Endothelial cell of umbilical vein (primary cell): ENCODE results near the gene ABCA10. TPM values are rescaled to one million over a fixed set of nuclear protein-coding genes. Genes with fewer than 3 reads are reported as not detected.

Experiments
- BruUV-seq: library from RNA; stranded (reverse); fragments of 400-500 nt; replicated peaks from 2 replicates; lab custom pipeline; 2021; lab: Mats Ljungman, UMichigan
- CTCF ChIA-PET: fragments of 300-600, 350-600 bp; sonication (Branson Sonifier 250); formaldehyde crosslinking; loops from one replicate; lab custom pipeline; 2021; ENCODE audit warnings: antibody characterized with exemption, inconsistent platforms; lab: Charles Lee
- POLR2A ChIA-PET: fragments of 300-600, 350-600 bp; sonication (Branson Sonifier 250); formaldehyde crosslinking; loops from one replicate; lab custom pipeline; 2021; ENCODE audit warnings: antibody characterized with exemption, inconsistent platforms; lab: Charles Lee
- DNase-seq: peaks from one replicate; pipeline ENCODE4 v3.0.0-alpha.2; 2011; ENCODE audit warnings: low read depth, low spot score
- FAIRE-seq: peaks from 2 replicates; lab custom pipeline; 2011; peaks lifted over from hg19 to GRCh38; lab: Jason Lieb, UNC
- H2AFZ ChIP-seq: 2 replicates; pipeline ENCODE4 v1.6.0; 2012; ENCODE audit warnings: low read depth, low read length, control low read depth, inconsistent platforms
- H3K27ac ChIP-seq: 2 replicates; pipeline ENCODE4 v1.5.1; 2011; ENCODE audit warnings: low read depth, mild to moderate bottlenecking, control low read depth, low read length, moderate library complexity; ENCODE audit not compliant: insufficient read depth
- H3K27me3 ChIP-seq, 2 experiments: 2 replicates each; pipeline versions ENCODE4 v1.6.0 to v1.6.1; 2011; ENCODE audit warnings: low read length in 2 of 2, mixed read lengths in 1 of 2; ENCODE audit not compliant: control insufficient read depth in 2 of 2, insufficient read depth in 2 of 2
- H3K36me3 ChIP-seq, 2 experiments: 2 replicates in 1 of 2; 3 replicates in 1 of 2; pipeline ENCODE4 v1.5.1; 2011; ENCODE audit warnings: low read length in 2 of 2, mild to moderate bottlenecking in 1 of 2, moderate library complexity in 1 of 2; ENCODE audit not compliant: control insufficient read depth in 2 of 2, insufficient read depth in 2 of 2; ENCODE audit errors: extremely low read depth in 1 of 2
- H3K4me1 ChIP-seq: 3 replicates; pipeline ENCODE4 v1.5.1; 2011; ENCODE audit warnings: mild to moderate bottlenecking, low read length; ENCODE audit not compliant: control insufficient read depth, insufficient read depth; ENCODE audit errors: extremely low read depth
- H3K4me2 ChIP-seq: 2 replicates; pipeline ENCODE4 v1.6.1; 2011; ENCODE audit warnings: low read length, control low read depth, mixed read lengths; ENCODE audit not compliant: insufficient read depth
- H3K4me3 ChIP-seq, 3 experiments: fragments of 200-600 bp in 1 of 3; sonication (generic), shearing (Covaris generic) in 1 of 3; replicated peaks in 1 of 3; 2 replicates each; pipeline ENCODE4 v1.5.1; 2011 to 2016; ENCODE audit warnings: control low read depth in 3 of 3, low read length in 3 of 3, mild to moderate bottlenecking in 2 of 3, inconsistent platforms in 1 of 3, low read depth in 1 of 3, moderate library complexity in 1 of 3; ENCODE audit not compliant: insufficient read depth in 1 of 3
- H3K79me2 ChIP-seq: 2 replicates; pipeline ENCODE4 v1.6.0; 2012; ENCODE audit warnings: low read length, inconsistent platforms; ENCODE audit not compliant: control insufficient read depth, insufficient read depth
- H3K9ac ChIP-seq: replicated peaks from 2 replicates; pipeline ENCODE3; 2011; ENCODE audit warnings: low read length, control low read depth; ENCODE audit not compliant: insufficient read depth; ENCODE audit errors: extremely low read depth
- H3K9me1 ChIP-seq: replicated peaks from 3 replicates; pipeline ENCODE4 v1.6.0; 2011; ENCODE audit warnings: mild to moderate bottlenecking, low read length; ENCODE audit not compliant: control insufficient read depth, insufficient read depth; ENCODE audit errors: extremely low read depth
- H3K9me3 ChIP-seq: replicated peaks from 2 replicates; pipeline ENCODE4 v1.5.1; 2012; ENCODE audit warnings: low read length, inconsistent platforms; ENCODE audit not compliant: control insufficient read depth, insufficient read depth
- H4K20me1 ChIP-seq: replicated peaks from 2 replicates; pipeline ENCODE3; 2011; ENCODE audit warnings: mild to moderate bottlenecking, low read length; ENCODE audit not compliant: control insufficient read depth, insufficient read depth; ENCODE audit errors: extremely low read depth
- CTCF ChIP-seq, 2 donors: IDR thresholded peaks; 1 replicate in 1 of 2; 2 replicates in 1 of 2; pipeline ENCODE4 v1.5.1; 2011; ENCODE audit warnings: low read length in 2 of 2, mild to moderate bottlenecking in 2 of 2, moderate library complexity in 2 of 2, control low read depth in 1 of 2, inconsistent platforms in 1 of 2, low read depth in 1 of 2; ENCODE audit not compliant: insufficient read depth in 1 of 2; ENCODE audit errors: extremely low read depth in 1 of 2
- EZH2 ChIP-seq: IDR thresholded peaks from 2 replicates; pipeline ENCODE4 v1.6.1; 2012; ENCODE audit warnings: borderline replicate concordance, low read depth, mild to moderate bottlenecking, moderate library complexity, low read length, inconsistent platforms; ENCODE audit not compliant: severe bottlenecking
- FOS ChIP-seq: IDR thresholded peaks from 2 replicates; pipeline ENCODE4 v1.6.1; 2011; ENCODE audit warnings: mild to moderate bottlenecking, low read length, moderate library complexity, borderline replicate concordance; ENCODE audit not compliant: insufficient read depth
- GATA2 ChIP-seq: IDR thresholded peaks from 2 replicates; pipeline ENCODE4 v1.7.0; 2011; ENCODE audit warnings: low read depth, mild to moderate bottlenecking, moderate library complexity, mixed read lengths, low read length; ENCODE audit not compliant: insufficient read length, insufficient read depth
- JUN ChIP-seq: IDR thresholded peaks from 2 replicates; pipeline ENCODE4 v1.6.1; 2011; ENCODE audit warnings: borderline replicate concordance, low read depth; ENCODE audit not compliant: insufficient read length, insufficient read depth
- MYC ChIP-seq: IDR thresholded peaks from one replicate; pipeline ENCODE4 v1.6.1; 2011; ENCODE audit warnings: mild to moderate bottlenecking, low read depth, low read length
- POLR2A ChIP-seq: IDR thresholded peaks from 2 replicates; pipeline ENCODE4 v1.6.1; 2012; ENCODE audit warnings: low read depth, mild to moderate bottlenecking, control low read depth, low read length
- POLR2AphosphoS5 ChIP-seq: IDR thresholded peaks from 2 replicates; pipeline ENCODE4 v1.6.1; 2012; ENCODE audit warnings: low read depth, mild to moderate bottlenecking, control low read depth, low read length, moderate library complexity; ENCODE audit not compliant: insufficient read depth
- dilution Hi-C: fragments of 300-500 bp; cut with MboI; formaldehyde crosslinking; loops from one replicate; pipeline ENCODE4 v1.15.0; 2019; ENCODE audit warnings: low sequenced_read_pairs; ENCODE audit not compliant: extremely low pct_ligation_motif_present
- intact Hi-C: fragments of 100-400 bp; cut with micrococcal nuclease; formaldehyde crosslinking; loops from one replicate; pipeline ENCODE4 v1.10.0; 2022
- polyA plus RNA-seq, 4 experiments: library from polyadenylated mRNA; depleted of rRNA in 3 of 4; stranded (reverse) in 3 of 4; unstranded in 1 of 4; fragments of >200 nt; gene quantifications; 2 replicates each; pipeline versions ENCODE4 v1.2.1 to v1.2.3, GENCODE V29; 2011 to 2012; ENCODE audit warnings: missing spikeins in 1 of 4
- total RNA-seq: library from RNA; stranded (reverse); gene quantifications from 2 replicates; pipeline ENCODE4 v1.2.3, GENCODE V29; 2021
- TF ChIP-seq, protein P1 (sequence below): IDR thresholded peaks from 2 replicates; pipeline ENCODE4 v1.6.1; 2011; ENCODE audit not compliant: insufficient read depth, insufficient read length

The ABCA10 gene
- total and polyA plus RNA-seq, 2 donors (not counting 3 experiments of a cell fraction or from before 2014, with no cell fraction given), result 0.22 to 2.1 TPM

GRCh38 chr17:69142175-69142802 lies 86.3 kb downstream of the ABCA10 start:
- CTCF ChIA-PET, result interaction anchor here (1.2 to 3.4 kb wide), 3 partner anchors 8 to 370 kb away, joined by 3 to 10 read pairs (median 5); no protein-coding TSS in a partner anchor
- dilution Hi-C loops (no loop called here), intact Hi-C loops (no loop called here)
- Histone ChIP-seq H3K4me2 (peak overlapping the region; percentile 40), H2AFZ (peak overlapping the region; percentile 87), H3K9me3 (no peaks in the 10 kb centered on the region), H3K27me3 (no peaks in the 10 kb centered on the region), H3K79me2 (no peaks in the 10 kb centered on the region), H3K4me3 (peak overlapping the region in 1 of 3 experiments; percentile 54), H3K9ac (no peak overlapping the region), H4K20me1 (no peaks in the 10 kb centered on the region), H3K27ac (peak overlapping the region; percentile 50), H3K36me3 (no peaks in the 10 kb centered on the region), H3K4me1 (peaks cover 18% of the 10 kb centered on the region), H3K9me1 (no peaks in the 10 kb centered on the region)
- FAIRE-seq (no peak), DNase-seq (peak; percentile 79)
- BruUV-seq, result no TSS peak
- TF ChIP-seq FOS (no peak), GATA2 (no peak), JUN (no peak), CTCF (IDR thresholded peaks at IDR 0.05; ENCODE audit: extremely low read depth in 1 of 2, insufficient read depth in 1 of 2, low read depth in 1 of 2, low read length in 2 of 2) (no peak), MYC (no peak), EZH2 (no peak), POLR2A (no peak), POLR2AphosphoS5 (no peak)
- TF ChIP-seq, protein P1, sequence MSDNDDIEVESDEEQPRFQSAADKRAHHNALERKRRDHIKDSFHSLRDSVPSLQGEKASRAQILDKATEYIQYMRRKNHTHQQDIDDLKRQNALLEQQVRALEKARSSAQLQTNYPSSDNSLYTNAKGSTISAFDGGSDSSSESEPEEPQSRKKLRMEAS, result no peak
- POLR2A ChIA-PET, result no interaction called here
